C1 segment of cervical spinal cord (tissue), 14 donors: Measurements from ENCODE around the gene GANC.

Source experiments
- DNase-seq, 14 donors: peaks; one replicate each; lab custom pipeline; 2025; lab: John Stamatoyannopoulos, UW

Gene GANC

GRCh38 chr15:42375941-42376340, 102.9 kb downstream of the GANC start:
- DNase-seq = no peak

- no peak for DNase-seq
Measured at GRCh38 chr15:42378011-42378410, 105.0 kb downstream of the GANC start.

GRCh38 chr15:42384597-42384996, 111.6 kb downstream of the GANC start:
- no peak for DNase-seq

- DNase-seq = no peak
Measured at GRCh38 chr15:42385206-42385979, 112.4 kb downstream of the GANC start.

GRCh38 chr15:42385980-42386700, 113.1 kb downstream of the GANC start:
- DNase-seq = no peak

- DNase-seq = no peak
Measured at GRCh38 chr15:42387603-42388002, 114.6 kb downstream of the GANC start.

GRCh38 chr15:42392309-42393024, 119.5 kb downstream of the GANC start:
- DNase-seq = no peak

- no peak for DNase-seq
Measured at GRCh38 chr15:42394106-42394505, 121.1 kb downstream of the GANC start.

GRCh38 chr15:42395838-42396237, 122.8 kb downstream of the GANC start:
- no peak for DNase-seq

- no peak for DNase-seq
Measured at GRCh38 chr15:42401544-42402454, 128.8 kb downstream of the GANC start.

- no peak for DNase-seq
Measured at GRCh38 chr15:42402455-42403205, 129.6 kb downstream of the GANC start.

GRCh38 chr15:42403389-42403788, 130.4 kb downstream of the GANC start:
- DNase-seq = no peak

- peak in 13 of 14 donors; percentile 9 to 90 (median 83) for DNase-seq
Measured at GRCh38 chr15:42404461-42405235, 131.6 kb downstream of the GANC start.

GRCh38 chr15:42405863-42406482, 133.0 kb downstream of the GANC start:
- peak in 1 of 14 donors; percentile 25 for DNase-seq
